Mesenchymal stem cell (in vitro differentiated cells and primary cell): ENCODE measurements around the gene USP3.

Source experiments
- DNase-seq: peaks from one replicate; pipeline ENCODE4 v3.0.0-alpha.2; 2013
- H2AFZ ChIP-seq: one replicate; pipeline ENCODE4 v1.6.1; 2013; ENCODE audit warnings: low read depth, mild to moderate bottlenecking, control low read depth, inconsistent platforms, low read length, moderate library complexity
- H2AK5ac ChIP-seq: 2 replicates; pipeline ENCODE4 v1.6.1; 2013; ENCODE audit warnings: low read length, moderate library complexity, mild to moderate bottlenecking, inconsistent platforms; ENCODE audit not compliant: severe bottlenecking
- H2BK120ac ChIP-seq: one replicate; pipeline ENCODE4 v1.6.1; 2013; ENCODE audit warnings: low read depth, mild to moderate bottlenecking, inconsistent platforms, low read length, moderate library complexity
- H2BK12ac ChIP-seq, 2 experiments: one replicate each; pipeline ENCODE4 v1.6.1; 2013; ENCODE audit warnings: inconsistent platforms in 2 of 2, low read length in 2 of 2, mild to moderate bottlenecking in 2 of 2, moderate library complexity in 2 of 2, control low read depth in 1 of 2
- H2BK15ac ChIP-seq: one replicate; pipeline ENCODE4 v1.6.1; 2013; ENCODE audit warnings: mild to moderate bottlenecking, low read depth, inconsistent platforms; ENCODE audit not compliant: poor library complexity, severe bottlenecking
- H2BK5ac ChIP-seq: 2 replicates; pipeline ENCODE4 v1.6.1; 2013; ENCODE audit warnings: low read depth, mild to moderate bottlenecking, low read length, control low read depth, inconsistent platforms; ENCODE audit not compliant: poor library complexity, severe bottlenecking
- H3K14ac ChIP-seq, 2 experiments: one replicate each; pipeline ENCODE4 v1.6.1; 2013; ENCODE audit warnings: inconsistent platforms in 2 of 2, low read length in 2 of 2, control low read depth in 1 of 2, mild to moderate bottlenecking in 1 of 2, moderate library complexity in 1 of 2
- H3K18ac ChIP-seq, 2 experiments: one replicate each; pipeline ENCODE4 v1.6.1; 2013; ENCODE audit warnings: inconsistent platforms in 2 of 2, low read length in 2 of 2, control low read depth in 1 of 2, low read depth in 1 of 2, mild to moderate bottlenecking in 1 of 2
- H3K23ac ChIP-seq, 2 experiments: one replicate each; pipeline ENCODE4 v1.6.1; 2013; ENCODE audit warnings: inconsistent platforms in 2 of 2, low read length in 2 of 2, mild to moderate bottlenecking in 2 of 2, moderate library complexity in 2 of 2, control low read depth in 1 of 2
- H3K27ac ChIP-seq: 2 replicates; pipeline ENCODE4 v1.5.1; 2013; ENCODE audit warnings: mild to moderate bottlenecking, moderate library complexity, low read length, control low read depth, inconsistent platforms; ENCODE audit not compliant: poor library complexity, severe bottlenecking
- H3K27me3 ChIP-seq, 2 experiments: 2 replicates each; pipeline versions ENCODE4 v1.6.1 to v1.7.0; 2013; ENCODE audit warnings: low read length in 2 of 2, mild to moderate bottlenecking in 2 of 2, moderate library complexity in 2 of 2, control low read depth in 1 of 2, inconsistent platforms in 1 of 2; ENCODE audit not compliant: control insufficient read depth in 1 of 2, insufficient read depth in 1 of 2
- H3K36me3 ChIP-seq, 2 experiments: 2 replicates each; pipeline versions ENCODE4 v1.6.1 to v1.7.0; 2013; ENCODE audit warnings: low read length in 2 of 2, control low read depth in 1 of 2, inconsistent platforms in 1 of 2, low read depth in 1 of 2, mild to moderate bottlenecking in 1 of 2; ENCODE audit not compliant: insufficient read depth in 2 of 2, control insufficient read depth in 1 of 2
- H3K4ac ChIP-seq, 2 experiments: one replicate each; pipeline ENCODE4 v1.6.1; 2013; ENCODE audit warnings: inconsistent platforms in 2 of 2, low read length in 2 of 2, mild to moderate bottlenecking in 2 of 2, moderate library complexity in 2 of 2, control low read depth in 1 of 2, low read depth in 1 of 2
- H3K4me1 ChIP-seq: 2 replicates; pipeline ENCODE4 v1.6.1; 2013; ENCODE audit warnings: low read depth, low read length, control low read depth; ENCODE audit not compliant: control insufficient read depth, insufficient read depth
- H3K4me2 ChIP-seq: 2 replicates; pipeline ENCODE4 v1.6.1; 2013; ENCODE audit warnings: low read length, mild to moderate bottlenecking, inconsistent platforms; ENCODE audit not compliant: poor library complexity, severe bottlenecking
- H3K4me3 ChIP-seq, 2 experiments: 2 replicates each; pipeline versions ENCODE4 v1.5.1 to v1.7.0; 2013; ENCODE audit warnings: low read length in 2 of 2, mild to moderate bottlenecking in 2 of 2, control low read depth in 1 of 2, low read depth in 1 of 2; ENCODE audit not compliant: insufficient read depth in 1 of 2
- H3K79me1 ChIP-seq: replicated peaks from 2 replicates; pipeline ENCODE4 v1.6.1; 2013; ENCODE audit warnings: mild to moderate bottlenecking, control low read depth, low read length, inconsistent platforms; ENCODE audit not compliant: poor library complexity, severe bottlenecking
- H3K9ac ChIP-seq: 2 replicates; pipeline ENCODE4 v1.7.0; 2013; ENCODE audit warnings: mild to moderate bottlenecking, low read length, moderate library complexity
- H3K9me3 ChIP-seq: 2 replicates; pipeline ENCODE4 v1.7.0; 2013; ENCODE audit warnings: mild to moderate bottlenecking, low read length; ENCODE audit not compliant: control insufficient read depth
- H4K8ac ChIP-seq: one replicate; pipeline ENCODE4 v1.6.1; 2013; ENCODE audit warnings: inconsistent platforms, mild to moderate bottlenecking, low read length, moderate library complexity
- H4K91ac ChIP-seq: one replicate; pipeline ENCODE4 v1.6.1; 2013; ENCODE audit warnings: mild to moderate bottlenecking, low read length, inconsistent platforms
- WGBS: methylation state at CpG from one replicate; pipeline ENCODE4 v1.1.7; 2013; ENCODE audit warnings: mixed read lengths; 5-methylcytosine and 5-hydroxymethylcytosine counted together

Gene USP3

GRCh38 chr15:63605036-63605435, 100.6 kb downstream of the USP3 start:
- no peak overlapping the region for H3K9ac ChIP-seq
- H4K91ac ChIP-seq: no peak overlapping the region
- H2BK12ac ChIP-seq: no peak overlapping the region
- H3K4me2 ChIP-seq: no peak overlapping the region
- H3K4ac ChIP-seq: no peak overlapping the region
- no peaks in the 10 kb centered on the region for H3K79me1 ChIP-seq
- no peak overlapping the region for H2BK15ac ChIP-seq
- H2BK5ac ChIP-seq: no peak overlapping the region
- H3K36me3 ChIP-seq: peaks cover 24 to 37% of the 10 kb centered on the region in 2 experiments
- H3K27me3 ChIP-seq: no peaks in the 10 kb centered on the region
- H3K4me1 ChIP-seq: peaks cover 13% of the 10 kb centered on the region
- H2BK120ac ChIP-seq: no peak overlapping the region
- no peak overlapping the region for H3K4me3 ChIP-seq
- no peaks in the 10 kb centered on the region for H3K9me3 ChIP-seq
- H2AK5ac ChIP-seq: no peak overlapping the region
- no peak overlapping the region for H3K23ac ChIP-seq
- H3K27ac ChIP-seq: no peak overlapping the region
- no peak overlapping the region for H4K8ac ChIP-seq
- H2AFZ ChIP-seq: no peak overlapping the region
- 96% methylated on average over 3 of the region's 3 CpGs for WGBS
- H3K14ac ChIP-seq: no peak overlapping the region
- no peak overlapping the region for H3K18ac ChIP-seq
- DNase-seq: no peak

- Histone ChIP-seq H3K14ac (no peak overlapping the region), H2AK5ac (no peak overlapping the region), H2BK12ac (no peak overlapping the region), H2BK15ac (no peak overlapping the region), H3K4me1 (peaks cover 12% of the 10 kb centered on the region), H3K23ac (no peak overlapping the region), H3K9ac (peak overlapping the region; percentile 3), H4K8ac (no peak overlapping the region), H3K18ac (no peak overlapping the region), H3K4ac (no peak overlapping the region), H2AFZ (no peak overlapping the region), H3K4me3 (no peak overlapping the region), H2BK5ac (no peak overlapping the region), H2BK120ac (no peak overlapping the region), H3K4me2 (no peak overlapping the region), H3K27me3 (no peaks in the 10 kb centered on the region), H3K36me3 (peaks cover 24 to 37% of the 10 kb centered on the region in 2 experiments), H4K91ac (no peak overlapping the region), H3K27ac (no peak overlapping the region), H3K79me1 (no peaks in the 10 kb centered on the region), H3K9me3 (no peaks in the 10 kb centered on the region)
- DNase-seq: no peak
- WGBS: 86% methylated on average over 7 of the region's 7 CpGs
Measured at GRCh38 chr15:63605816-63606215, 101.4 kb downstream of the USP3 start.

- no peak overlapping the region for H4K8ac ChIP-seq
- no peak overlapping the region for H3K4me2 ChIP-seq
- no peak overlapping the region for H2BK120ac ChIP-seq
- no peaks in the 10 kb centered on the region for H3K79me1 ChIP-seq
- DNase-seq: no peak
- H2AFZ ChIP-seq: no peak overlapping the region
- H3K4me3 ChIP-seq: no peak overlapping the region
- H3K27me3 ChIP-seq: no peaks in the 10 kb centered on the region
- H4K91ac ChIP-seq: no peak overlapping the region
- no peak overlapping the region for H2AK5ac ChIP-seq
- H3K36me3 ChIP-seq: peaks cover 27 to 37% of the 10 kb centered on the region in 2 experiments
- H3K9me3 ChIP-seq: no peaks in the 10 kb centered on the region
- H2BK5ac ChIP-seq: no peak overlapping the region
- H3K9ac ChIP-seq: peak overlapping the region; percentile 3
- no peak overlapping the region for H3K4ac ChIP-seq
- no peak overlapping the region for H3K23ac ChIP-seq
- H3K4me1 ChIP-seq: peaks cover 15% of the 10 kb centered on the region
- no peak overlapping the region for H3K14ac ChIP-seq
- H2BK15ac ChIP-seq: no peak overlapping the region
- no peak overlapping the region for H3K18ac ChIP-seq
- no peak overlapping the region for H3K27ac ChIP-seq
- no peak overlapping the region for H2BK12ac ChIP-seq
- WGBS: 63% methylated on average over 2 of the region's 2 CpGs
Measured at GRCh38 chr15:63606308-63606707, 101.9 kb downstream of the USP3 start.

GRCh38 chr15:63608989-63609388, 104.6 kb downstream of the USP3 start:
- Histone ChIP-seq H3K79me1 (no peaks in the 10 kb centered on the region), H2BK5ac (no peak overlapping the region), H3K27me3 (no peaks in the 10 kb centered on the region), H2AFZ (no peak overlapping the region), H3K27ac (no peak overlapping the region), H4K91ac (no peak overlapping the region), H2AK5ac (no peak overlapping the region), H3K36me3 (peaks cover 45 to 48% of the 10 kb centered on the region in 2 experiments), H3K18ac (no peak overlapping the region), H2BK12ac (no peak overlapping the region), H2BK15ac (no peak overlapping the region), H3K4me1 (peaks cover 16% of the 10 kb centered on the region), H3K23ac (no peak overlapping the region), H2BK120ac (no peak overlapping the region), H3K9me3 (no peaks in the 10 kb centered on the region), H3K4me2 (no peak overlapping the region), H3K4me3 (no peak overlapping the region), H3K9ac (peak overlapping the region; percentile 83), H3K14ac (no peak overlapping the region), H4K8ac (peak overlapping the region; percentile 35), H3K4ac (no peak overlapping the region)
- DNase-seq: no peak
- 97% methylated on average over 15 of the region's 15 CpGs for WGBS
